K562 (cell line): ENCODE measurements around the gene MAGEB4.

Source experiments
- EHMT2 ChIP-seq: fragments of 450-650 bp; IDR thresholded peaks from 2 replicates; pipeline ENCODE4 v1.6.1; 2018; ENCODE audit warnings: antibody characterized with exemption
- GABPA ChIP-seq: fragments of 200-800 bp; sonication (Bioruptor generic); conservative IDR thresholded peaks from 2 replicates; pipeline ENCODE4 v1.6.1; 2016; ENCODE audit warnings: low read depth, missing genetic modification characterization, missing compliant biosample characterization
- MAZ ChIP-seq, 2 experiments: fragments of 450-650 bp in 1 of 2; sonication (generic) in 1 of 2; formaldehyde crosslinking; IDR thresholded peaks in 1 of 2; conservative IDR thresholded peaks in 1 of 2; 2 replicates each; pipeline versions ENCODE4 v1.4.0 to v1.5.0; 2020; ENCODE audit warnings: mild to moderate bottlenecking in 1 of 2, missing genetic modification reagents in 1 of 2
- POLR2A ChIP-seq: fragments of 450-650 bp; conservative IDR thresholded peaks from 2 replicates; pipeline ENCODE4 v1.6.1; 2016
- YY1 ChIP-seq, 3 experiments: IDR thresholded peaks; 2 replicates each; pipeline ENCODE4 v1.6.1; 2011; ENCODE audit warnings: low read length in 2 of 3, mild to moderate bottlenecking in 2 of 3, moderate library complexity in 2 of 3, borderline replicate concordance in 1 of 3, control low read depth in 1 of 3, low read depth in 1 of 3; ENCODE audit not compliant: insufficient read depth in 3 of 3, insufficient replicate concordance in 2 of 3, control insufficient read depth in 1 of 3, insufficient read length in 1 of 3; ENCODE audit errors: extremely low read depth in 1 of 3
- ZKSCAN1 ChIP-seq: fragments of 150-350 bp; IDR thresholded peaks from 2 replicates; pipeline ENCODE4 v1.6.1; 2016; ENCODE audit warnings: low read depth, low read length
- ZNF699 ChIP-seq: fragments of 250-450 bp; sonication (Bioruptor Pico); IDR thresholded peaks from 2 replicates; pipeline ENCODE4 v1.8.0; 2021; ENCODE audit warnings: mild to moderate bottlenecking, moderate library complexity; ENCODE audit not compliant: insufficient replicate concordance
- TF ChIP-seq, protein P1 (sequence below), 2 experiments: fragments of 450-650 bp in 1 of 2; IDR thresholded peaks; 2 replicates each; pipeline ENCODE4 v1.6.1; 2011 to 2017; ENCODE audit warnings: low read depth in 2 of 2, antibody characterized with exemption in 1 of 2, borderline replicate concordance in 1 of 2, low read length in 1 of 2, mild to moderate bottlenecking in 1 of 2, mixed read lengths in 1 of 2; ENCODE audit not compliant: control insufficient read depth in 1 of 2
- TF ChIP-seq, protein P2 (sequence below): sonication (generic); formaldehyde crosslinking; IDR thresholded peaks from 2 replicates; pipeline ENCODE4 v1.8.0; 2022; ENCODE audit warnings: mild to moderate bottlenecking, missing genetic modification reagents, borderline replicate concordance
- TF ChIP-seq, protein P3 (sequence below): fragments of 250-450 bp; sonication (Bioruptor Pico); IDR thresholded peaks from 2 replicates; pipeline ENCODE4 v1.5.0; 2021

DNA sequence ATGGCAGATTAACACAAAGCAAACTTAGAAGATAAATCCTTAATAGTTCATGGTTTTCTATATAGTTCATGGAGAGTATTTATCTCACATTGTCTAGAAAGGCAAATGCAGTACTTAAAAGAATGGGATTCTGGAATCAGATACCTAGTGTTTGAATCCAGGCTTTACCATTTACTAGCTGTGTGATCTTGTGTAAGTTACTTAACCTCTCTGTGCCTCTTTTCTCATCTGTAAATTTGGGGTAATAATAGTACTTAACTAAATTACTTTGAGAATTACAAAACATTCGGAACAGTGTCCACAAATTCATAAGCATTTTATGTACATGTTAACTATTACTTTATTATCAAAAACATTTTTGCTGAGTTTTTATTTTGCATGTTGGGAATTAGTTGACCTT lies 21.0 kb downstream of the MAGEB4 start:
- TF ChIP-seq, protein P1, sequence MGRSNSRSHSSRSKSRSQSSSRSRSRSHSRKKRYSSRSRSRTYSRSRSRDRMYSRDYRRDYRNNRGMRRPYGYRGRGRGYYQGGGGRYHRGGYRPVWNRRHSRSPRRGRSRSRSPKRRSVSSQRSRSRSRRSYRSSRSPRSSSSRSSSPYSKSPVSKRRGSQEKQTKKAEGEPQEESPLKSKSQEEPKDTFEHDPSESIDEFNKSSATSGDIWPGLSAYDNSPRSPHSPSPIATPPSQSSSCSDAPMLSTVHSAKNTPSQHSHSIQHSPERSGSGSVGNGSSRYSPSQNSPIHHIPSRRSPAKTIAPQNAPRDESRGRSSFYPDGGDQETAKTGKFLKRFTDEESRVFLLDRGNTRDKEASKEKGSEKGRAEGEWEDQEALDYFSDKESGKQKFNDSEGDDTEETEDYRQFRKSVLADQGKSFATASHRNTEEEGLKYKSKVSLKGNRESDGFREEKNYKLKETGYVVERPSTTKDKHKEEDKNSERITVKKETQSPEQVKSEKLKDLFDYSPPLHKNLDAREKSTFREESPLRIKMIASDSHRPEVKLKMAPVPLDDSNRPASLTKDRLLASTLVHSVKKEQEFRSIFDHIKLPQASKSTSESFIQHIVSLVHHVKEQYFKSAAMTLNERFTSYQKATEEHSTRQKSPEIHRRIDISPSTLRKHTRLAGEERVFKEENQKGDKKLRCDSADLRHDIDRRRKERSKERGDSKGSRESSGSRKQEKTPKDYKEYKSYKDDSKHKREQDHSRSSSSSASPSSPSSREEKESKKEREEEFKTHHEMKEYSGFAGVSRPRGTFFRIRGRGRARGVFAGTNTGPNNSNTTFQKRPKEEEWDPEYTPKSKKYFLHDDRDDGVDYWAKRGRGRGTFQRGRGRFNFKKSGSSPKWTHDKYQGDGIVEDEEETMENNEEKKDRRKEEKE (IDR thresholded peaks at IDR 0.05; ENCODE audit: borderline replicate concordance in 1 of 2, control insufficient read depth in 1 of 2, low read depth in 2 of 2, low read length in 1 of 2), result no peak
- TF ChIP-seq GABPA (tag) (no peak), MAZ (CRISPR knock-in tag; conservative IDR thresholded peaks at IDR 0.05 in 1 of 2, IDR thresholded peaks at IDR 0.05 in 1 of 2) (no peak), EHMT2 (no peak), POLR2A (no peak), ZNF699 (CRISPR knock-in tag) (no peak), YY1 (IDR thresholded peaks at IDR 0.05; ENCODE audit: borderline replicate concordance in 1 of 3, control insufficient read depth in 1 of 3, extremely low read depth in 1 of 3, insufficient read depth in 3 of 3, insufficient read length in 1 of 3, insufficient replicate concordance in 2 of 3, low read depth in 1 of 3, low read length in 2 of 3) (no peak), ZKSCAN1 (no peak)
- TF ChIP-seq, protein P2, sequence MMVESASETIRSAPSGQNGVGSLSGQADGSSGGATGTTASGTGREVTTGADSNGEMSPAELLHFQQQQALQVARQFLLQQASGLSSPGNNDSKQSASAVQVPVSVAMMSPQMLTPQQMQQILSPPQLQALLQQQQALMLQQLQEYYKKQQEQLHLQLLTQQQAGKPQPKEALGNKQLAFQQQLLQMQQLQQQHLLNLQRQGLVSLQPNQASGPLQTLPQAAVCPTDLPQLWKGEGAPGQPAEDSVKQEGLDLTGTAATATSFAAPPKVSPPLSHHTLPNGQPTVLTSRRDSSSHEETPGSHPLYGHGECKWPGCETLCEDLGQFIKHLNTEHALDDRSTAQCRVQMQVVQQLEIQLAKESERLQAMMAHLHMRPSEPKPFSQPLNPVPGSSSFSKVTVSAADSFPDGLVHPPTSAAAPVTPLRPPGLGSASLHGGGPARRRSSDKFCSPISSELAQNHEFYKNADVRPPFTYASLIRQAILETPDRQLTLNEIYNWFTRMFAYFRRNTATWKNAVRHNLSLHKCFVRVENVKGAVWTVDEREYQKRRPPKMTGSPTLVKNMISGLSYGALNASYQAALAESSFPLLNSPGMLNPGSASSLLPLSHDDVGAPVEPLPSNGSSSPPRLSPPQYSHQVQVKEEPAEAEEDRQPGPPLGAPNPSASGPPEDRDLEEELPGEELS, result no peak
- TF ChIP-seq, protein P3, sequence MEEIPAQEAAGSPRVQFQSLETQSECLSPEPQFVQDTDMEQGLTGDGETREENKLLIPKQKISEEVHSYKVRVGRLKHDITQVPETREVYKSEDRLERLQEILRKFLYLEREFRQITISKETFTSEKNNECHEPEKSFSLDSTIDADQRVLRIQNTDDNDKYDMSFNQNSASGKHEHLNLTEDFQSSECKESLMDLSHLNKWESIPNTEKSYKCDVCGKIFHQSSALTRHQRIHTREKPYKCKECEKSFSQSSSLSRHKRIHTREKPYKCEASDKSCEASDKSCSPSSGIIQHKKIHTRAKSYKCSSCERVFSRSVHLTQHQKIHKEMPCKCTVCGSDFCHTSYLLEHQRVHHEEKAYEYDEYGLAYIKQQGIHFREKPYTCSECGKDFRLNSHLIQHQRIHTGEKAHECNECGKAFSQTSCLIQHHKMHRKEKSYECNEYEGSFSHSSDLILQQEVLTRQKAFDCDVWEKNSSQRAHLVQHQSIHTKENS, result no peak
